NT2/D1 (cell line): Measurements from ENCODE around the gene ZNRF1.

Source experiments
- SUZ12 ChIP-seq: IDR thresholded peaks from 2 replicates; pipeline ENCODE4 v1.6.1; 2011; ENCODE audit not compliant: insufficient read length, insufficient read depth; ENCODE audit errors: extremely low read depth
- YY1 ChIP-seq: IDR thresholded peaks from 2 replicates; pipeline ENCODE4 v1.6.1; 2011; ENCODE audit not compliant: insufficient read length, insufficient read depth
- ZNF274 ChIP-seq: IDR thresholded peaks from 2 replicates; pipeline ENCODE4 v1.6.1; 2011; ENCODE audit warnings: mild to moderate bottlenecking, low read depth, low read length

DNA sequence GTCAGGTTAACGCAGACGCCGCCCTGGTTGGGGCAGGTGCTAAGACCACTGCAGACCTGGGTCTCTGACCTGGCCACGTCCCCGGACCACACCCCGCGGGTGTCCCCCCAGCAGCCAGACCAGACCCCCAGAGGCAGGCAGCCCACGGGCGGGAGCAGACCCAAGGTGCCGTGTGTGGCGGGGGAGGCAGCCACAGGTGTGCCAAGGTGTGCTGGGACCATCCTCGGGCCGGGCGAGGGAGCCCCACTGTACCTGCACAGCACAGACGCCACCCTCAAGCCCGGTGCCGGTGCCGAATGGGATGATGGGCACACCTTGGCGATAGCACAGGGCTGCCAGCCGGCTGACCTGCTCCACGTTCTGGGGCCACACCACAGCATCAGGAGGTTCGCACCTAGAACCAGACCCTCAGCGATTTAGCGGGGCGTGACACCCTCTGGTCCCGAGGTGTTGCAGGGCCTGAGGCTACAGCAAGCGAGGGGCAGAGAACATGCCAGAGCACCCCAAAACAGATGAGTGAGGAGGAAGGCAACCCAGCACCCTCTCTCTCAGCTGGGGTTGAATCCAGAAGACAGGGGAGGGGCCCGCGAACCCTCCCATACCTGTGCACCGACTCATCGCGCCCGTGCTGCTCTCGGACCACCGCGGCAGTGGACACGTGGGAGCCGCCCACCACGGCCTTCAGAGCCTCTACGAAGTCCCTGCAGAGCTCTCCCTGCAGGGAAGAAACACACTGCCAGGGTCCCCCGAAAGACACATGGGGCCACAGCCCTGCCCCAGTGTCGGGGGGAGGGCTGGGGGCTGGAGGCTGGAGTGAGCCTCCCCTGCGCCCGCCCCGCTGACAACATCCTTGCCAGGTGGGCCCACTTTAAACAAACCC lies 116.4 kb downstream of the ZNRF1 start:
- TF ChIP-seq SUZ12: no peak
- no peak for TF ChIP-seq ZNF274
- no peak for TF ChIP-seq YY1
